Stimulated activated CD4-positive, alpha-beta T cell treated with anti-CD3 and anti-CD28 coated beads, Interleukin-1b, Interleukin-23, amount 100 ng/mL, for 4 hours (primary cell): ENCODE measurements around the gene STAB1.
A peak's percentile ranks its signal among the peaks of the same experiment; 100 is the strongest.

Source experiments
- DNase-seq, 2 donors: peaks; one replicate each; pipeline ENCODE4 v3.0.0-alpha.2; 2020; ENCODE audit warnings: low read depth in 2 of 2

The STAB1 gene, protein sequence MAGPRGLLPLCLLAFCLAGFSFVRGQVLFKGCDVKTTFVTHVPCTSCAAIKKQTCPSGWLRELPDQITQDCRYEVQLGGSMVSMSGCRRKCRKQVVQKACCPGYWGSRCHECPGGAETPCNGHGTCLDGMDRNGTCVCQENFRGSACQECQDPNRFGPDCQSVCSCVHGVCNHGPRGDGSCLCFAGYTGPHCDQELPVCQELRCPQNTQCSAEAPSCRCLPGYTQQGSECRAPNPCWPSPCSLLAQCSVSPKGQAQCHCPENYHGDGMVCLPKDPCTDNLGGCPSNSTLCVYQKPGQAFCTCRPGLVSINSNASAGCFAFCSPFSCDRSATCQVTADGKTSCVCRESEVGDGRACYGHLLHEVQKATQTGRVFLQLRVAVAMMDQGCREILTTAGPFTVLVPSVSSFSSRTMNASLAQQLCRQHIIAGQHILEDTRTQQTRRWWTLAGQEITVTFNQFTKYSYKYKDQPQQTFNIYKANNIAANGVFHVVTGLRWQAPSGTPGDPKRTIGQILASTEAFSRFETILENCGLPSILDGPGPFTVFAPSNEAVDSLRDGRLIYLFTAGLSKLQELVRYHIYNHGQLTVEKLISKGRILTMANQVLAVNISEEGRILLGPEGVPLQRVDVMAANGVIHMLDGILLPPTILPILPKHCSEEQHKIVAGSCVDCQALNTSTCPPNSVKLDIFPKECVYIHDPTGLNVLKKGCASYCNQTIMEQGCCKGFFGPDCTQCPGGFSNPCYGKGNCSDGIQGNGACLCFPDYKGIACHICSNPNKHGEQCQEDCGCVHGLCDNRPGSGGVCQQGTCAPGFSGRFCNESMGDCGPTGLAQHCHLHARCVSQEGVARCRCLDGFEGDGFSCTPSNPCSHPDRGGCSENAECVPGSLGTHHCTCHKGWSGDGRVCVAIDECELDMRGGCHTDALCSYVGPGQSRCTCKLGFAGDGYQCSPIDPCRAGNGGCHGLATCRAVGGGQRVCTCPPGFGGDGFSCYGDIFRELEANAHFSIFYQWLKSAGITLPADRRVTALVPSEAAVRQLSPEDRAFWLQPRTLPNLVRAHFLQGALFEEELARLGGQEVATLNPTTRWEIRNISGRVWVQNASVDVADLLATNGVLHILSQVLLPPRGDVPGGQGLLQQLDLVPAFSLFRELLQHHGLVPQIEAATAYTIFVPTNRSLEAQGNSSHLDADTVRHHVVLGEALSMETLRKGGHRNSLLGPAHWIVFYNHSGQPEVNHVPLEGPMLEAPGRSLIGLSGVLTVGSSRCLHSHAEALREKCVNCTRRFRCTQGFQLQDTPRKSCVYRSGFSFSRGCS (N-terminal part only)

DNA sequence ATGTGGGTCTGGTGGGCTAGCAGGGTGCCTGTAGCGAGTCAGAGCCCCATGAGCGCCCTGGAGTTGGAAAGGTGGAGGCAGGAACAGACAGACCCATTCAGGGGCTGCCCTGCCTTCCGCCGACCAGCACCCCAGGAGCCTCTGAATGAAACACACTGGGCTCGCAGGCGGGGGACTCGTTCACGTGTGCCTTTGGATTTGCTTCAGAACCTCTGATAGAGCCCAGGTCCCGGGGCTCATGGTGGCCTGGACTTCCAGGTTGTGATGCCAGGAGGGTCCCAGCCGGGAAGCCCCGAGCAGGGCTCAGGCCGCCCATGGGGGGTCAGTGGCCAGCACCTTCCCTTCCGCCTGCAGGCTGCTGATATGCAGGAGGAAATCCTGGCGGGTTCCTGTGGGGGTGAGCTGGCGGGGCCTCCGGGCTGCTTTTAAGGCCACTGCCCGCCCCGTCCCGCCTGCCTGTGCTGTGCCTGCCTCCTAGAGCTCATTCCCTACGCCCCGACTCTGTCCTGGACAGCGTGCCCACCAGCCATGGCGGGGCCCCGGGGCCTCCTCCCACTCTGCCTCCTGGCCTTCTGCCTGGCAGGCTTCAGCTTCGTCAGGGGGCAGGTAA lies at the start of gene STAB1:
Gene STAB1 (plus strand): TSS at position 453 of the 610 bp plus-strand sequence. CDS start 76 bp downstream, at position 529.
- DNase-seq, result no peak

DNA sequence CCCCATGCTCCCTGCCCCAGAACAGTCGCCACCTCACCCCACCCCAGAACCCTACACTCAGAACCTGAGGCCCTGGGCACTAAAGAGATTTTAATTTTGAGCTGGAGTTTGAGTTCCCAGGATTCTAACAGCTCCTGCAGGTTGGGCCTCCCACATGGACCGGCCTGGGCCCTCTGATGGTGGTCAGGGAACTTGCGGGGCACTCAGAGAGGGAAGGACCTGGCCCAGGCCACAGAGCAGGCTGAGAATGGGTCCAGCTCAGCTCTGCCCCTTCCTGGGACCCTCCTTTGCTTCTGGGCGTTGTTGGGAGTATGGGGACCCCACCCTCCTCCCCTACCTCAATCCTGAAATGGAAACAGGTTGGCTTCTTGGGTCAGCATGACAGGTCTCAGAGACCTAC lies 49.1 kb upstream of the STAB1 start:
- DNase-seq, result no peak

DNA sequence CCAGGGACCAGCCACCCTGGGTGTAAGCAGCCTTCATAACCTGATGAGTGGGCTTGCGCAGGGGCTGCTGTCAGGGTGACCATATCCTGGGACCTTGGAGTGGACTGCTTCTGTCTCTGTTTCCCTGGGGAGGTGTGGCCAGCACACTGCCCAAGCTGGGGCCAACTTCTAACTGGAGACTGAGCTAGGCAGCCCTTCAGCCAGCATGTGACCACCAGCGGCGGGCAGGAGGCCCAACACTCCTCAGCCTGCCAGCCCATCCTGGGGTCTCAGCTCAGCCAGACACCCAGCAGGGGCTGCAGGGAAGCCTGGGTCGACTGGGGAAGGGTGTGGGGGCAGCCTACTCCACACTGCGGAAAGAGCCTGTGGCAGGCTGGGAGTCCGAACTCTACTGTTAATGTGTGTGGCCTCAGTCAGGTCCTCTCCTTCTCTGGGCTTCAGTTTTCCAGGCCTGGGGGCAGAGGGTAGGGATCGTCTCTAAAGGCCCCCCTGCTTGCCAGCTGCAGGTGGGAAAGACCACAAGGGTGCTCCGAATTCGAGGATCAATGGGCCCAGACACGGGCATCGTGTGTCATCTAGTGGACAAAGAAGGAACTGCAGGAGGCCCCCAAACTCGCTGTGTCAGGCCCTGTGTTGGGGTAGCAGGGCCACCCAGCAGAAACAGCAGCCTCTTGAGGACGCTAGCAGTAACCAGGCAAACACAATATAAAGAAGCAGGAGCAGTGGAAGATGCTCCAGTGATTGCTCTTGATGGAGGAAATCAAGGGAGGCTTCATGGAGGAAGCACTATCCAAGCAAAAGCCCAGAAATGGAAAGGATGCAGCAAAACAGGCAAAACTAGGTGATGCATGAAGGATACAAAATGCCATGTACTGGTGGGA lies 48.3 kb upstream of the STAB1 start:
- DNase-seq, result peak; percentile 57 to 67

DNA sequence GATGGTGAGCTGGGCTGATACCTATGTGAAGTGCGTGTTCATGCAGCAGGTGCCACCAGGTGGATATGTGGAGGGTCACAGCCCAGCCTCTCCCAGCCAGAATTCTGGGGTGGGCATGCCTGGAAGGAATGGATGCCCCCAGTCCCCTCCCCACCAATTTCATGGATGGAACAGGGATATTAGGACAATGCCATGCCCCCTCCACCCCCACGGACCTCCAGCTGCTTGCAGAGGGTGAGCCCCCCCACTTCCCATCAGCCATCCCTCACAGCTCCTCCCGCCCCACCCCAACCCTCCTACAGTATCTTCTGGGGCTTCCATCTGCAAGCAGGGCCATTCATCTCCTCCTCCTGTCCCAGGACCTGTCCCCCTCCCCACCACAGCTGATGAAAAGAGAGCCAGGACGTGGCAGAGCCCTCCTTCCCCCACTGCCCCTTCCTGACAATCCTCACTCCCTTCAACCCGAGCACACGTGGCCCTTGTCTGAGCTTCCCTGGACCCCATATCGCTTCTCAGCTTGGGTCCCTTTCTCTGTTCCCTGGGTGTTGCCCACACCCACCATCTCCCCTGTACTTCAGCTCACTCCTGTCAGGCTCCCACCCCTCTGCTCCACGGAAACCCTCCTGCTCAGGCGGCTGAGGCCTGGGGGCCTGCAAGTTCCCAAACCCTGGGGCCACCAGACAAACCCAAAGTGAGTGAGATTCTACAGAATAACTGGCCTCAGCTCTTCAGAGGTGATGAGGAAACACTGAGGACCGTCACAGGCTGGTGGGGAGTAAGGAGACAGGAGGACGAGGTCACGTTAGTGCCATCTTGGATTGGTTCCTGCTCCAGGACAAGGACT lies 47.4 kb upstream of the STAB1 start:
- DNase-seq, result no peak

DNA sequence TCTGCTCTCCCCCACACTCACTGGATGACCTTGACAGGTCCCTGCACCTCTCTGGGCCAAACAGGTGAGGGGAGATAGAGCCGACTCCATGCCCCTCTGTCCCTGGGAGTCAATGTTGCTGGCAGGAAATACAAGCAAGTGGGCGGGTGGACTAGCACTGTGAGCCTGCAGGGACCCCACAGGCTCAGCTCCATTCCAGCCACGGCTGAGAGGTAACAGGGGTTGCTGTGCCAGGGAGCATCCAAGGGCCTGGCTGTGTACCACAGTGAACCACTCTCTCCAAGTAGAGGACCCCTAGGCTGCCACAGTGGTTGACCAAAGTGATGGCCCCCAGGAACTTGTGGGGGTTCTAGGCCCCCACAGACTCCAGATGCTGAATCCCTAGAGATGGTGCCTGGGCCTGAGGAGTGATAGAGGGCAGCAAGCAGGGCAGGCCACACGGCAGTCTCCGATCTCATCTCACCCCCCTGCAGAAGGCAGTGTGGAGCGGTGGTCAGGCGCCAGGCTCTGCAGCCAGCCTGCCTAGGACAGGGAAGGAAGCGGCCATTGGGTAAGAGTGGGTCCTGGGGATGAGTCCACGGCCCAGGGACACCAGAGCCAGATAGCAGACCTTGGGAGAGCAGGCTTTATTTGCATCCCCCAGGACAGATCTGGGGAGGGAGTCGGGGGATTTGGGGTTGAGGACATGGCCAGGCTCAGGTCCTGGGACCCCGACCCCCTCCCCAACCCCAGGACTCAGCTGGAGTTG lies 44.5 kb upstream of the STAB1 start:
- DNase-seq, result no peak

DNA sequence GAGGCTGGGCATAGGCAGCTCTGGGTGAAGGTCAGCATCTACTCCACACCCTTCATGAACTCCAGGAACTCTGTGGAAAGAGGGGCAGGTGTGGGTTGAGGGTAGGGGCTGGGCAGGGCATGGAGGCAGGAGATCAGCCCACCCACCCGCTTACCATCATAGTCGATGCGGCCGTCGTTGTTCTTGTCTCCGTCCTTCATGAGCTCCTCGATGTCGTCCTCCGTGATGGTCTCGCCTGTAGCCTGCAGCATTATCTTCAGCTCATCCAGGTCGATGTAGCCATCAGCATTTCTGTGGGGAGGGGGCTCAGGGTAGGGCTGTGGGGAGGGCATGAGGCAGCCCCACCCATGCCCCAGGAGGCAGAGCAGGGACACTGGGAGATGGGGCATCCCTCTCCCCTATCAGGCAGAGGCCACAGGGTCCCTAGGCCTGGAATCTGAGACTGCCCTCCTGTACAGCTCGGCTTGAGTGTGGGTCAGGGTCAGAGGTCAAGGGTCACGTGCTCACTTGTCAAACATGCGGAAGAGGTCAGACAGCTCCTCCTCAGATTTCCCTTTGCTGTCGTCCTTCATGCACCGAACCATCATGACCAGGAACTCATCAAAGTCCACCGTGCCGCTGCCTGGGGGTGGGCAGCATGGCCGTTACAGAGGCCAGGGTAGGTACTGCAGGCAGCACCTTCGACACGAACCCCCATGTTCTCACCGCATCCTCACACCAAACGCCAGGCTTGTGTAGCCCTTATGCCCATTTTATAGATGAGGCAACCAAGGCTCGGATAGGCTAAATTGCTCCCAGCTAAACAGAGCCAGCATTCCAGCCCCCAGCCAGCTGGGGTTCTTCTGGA lies 43.7 kb upstream of the STAB1 start:
- DNase-seq, result no peak

DNA sequence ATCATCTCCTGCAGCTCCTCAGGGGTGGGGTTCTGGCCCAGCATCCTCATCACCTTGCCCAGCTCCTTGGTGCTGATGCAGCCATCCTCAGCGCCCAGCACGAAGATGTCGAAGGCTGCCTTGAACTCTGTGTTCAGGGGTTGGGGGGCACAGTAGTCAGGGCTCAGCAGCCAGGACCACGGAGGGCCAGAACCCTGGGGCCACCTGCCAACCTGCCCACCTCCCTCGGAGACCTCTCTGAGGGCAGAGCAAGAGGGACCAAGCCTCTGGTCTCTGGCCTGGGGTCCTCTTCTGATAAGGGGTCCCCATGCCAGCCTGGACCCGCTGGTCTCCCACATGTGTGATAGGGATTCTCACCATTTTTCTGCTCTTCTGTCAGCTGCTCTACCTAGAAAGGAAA lies 43.0 kb upstream of the STAB1 start:
- DNase-seq, result no peak

DNA sequence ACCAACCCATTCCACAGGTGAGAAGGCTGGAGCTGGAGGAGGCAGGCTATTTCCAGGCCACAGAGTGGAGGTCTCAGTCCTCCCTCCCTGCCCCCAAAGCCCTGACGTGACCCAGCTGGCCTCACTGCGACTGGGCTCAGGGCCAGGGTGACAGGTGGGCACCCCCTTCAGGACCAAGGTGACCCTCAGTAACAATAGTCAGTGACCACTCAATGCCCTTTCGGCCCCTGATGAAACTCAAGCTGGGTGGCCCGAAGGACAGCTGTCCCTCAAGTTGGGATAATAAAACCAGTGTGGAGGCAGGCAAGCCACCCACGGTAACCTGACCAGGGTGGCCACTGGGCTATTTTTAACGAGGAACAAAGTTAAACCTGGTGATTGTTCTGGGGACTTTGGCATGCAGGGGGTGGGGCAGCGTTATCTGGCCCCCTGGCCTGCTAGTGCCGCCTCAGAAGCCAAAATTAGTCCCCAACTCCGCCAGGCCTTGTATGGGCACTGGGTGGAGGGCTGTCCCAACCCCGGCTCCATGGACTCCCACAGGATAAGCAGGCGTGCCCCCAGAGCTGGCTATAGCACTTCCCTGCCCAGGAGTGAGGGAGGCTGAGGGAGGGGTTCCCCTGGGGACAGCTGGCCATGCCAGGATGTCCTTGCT lies 42.4 kb upstream of the STAB1 start:
- no peak for DNase-seq

DNA sequence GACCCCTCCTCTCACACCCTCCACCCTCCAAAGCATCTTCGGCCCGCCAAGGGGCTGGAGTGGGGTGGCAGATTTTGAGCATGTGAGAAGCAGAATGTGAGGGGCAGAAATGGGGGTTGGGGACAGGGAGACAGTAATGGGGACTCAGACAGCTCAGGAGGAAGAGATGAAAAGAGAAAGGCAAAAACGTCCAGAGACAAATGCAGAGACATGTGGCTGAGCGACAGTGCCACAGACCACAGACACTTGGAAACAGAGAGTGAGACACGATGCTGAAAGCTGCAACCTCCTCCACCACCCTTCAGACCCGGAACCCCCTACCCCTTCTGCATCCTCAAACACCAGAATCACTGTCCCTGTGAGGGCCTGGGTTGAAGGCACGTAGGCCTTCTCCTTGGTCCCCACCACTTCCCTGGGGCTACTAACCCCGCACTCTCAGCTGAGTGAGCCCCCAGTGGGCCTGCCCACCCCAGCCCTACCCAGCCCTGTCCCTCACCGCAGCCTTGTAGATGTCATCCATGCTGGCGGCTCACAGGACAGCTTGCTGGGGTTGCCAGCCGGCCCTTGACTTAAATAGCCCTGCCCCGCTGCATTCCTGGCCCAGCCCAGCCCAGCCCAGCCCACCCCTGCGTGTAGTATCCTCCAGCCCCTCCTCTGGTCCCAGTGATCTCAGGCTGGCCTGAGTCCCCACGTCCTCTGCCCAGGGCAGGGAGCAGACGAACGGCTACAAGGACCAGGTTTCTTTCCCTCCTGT lies 41.5 kb upstream of the STAB1 start, which contains the start of gene TNNC1:
Gene TNNC1 (minus strand): TSS at position 546 of the 754 bp plus-strand sequence. CDS start 26 bp downstream, at position 520.
- no peak for DNase-seq

DNA sequence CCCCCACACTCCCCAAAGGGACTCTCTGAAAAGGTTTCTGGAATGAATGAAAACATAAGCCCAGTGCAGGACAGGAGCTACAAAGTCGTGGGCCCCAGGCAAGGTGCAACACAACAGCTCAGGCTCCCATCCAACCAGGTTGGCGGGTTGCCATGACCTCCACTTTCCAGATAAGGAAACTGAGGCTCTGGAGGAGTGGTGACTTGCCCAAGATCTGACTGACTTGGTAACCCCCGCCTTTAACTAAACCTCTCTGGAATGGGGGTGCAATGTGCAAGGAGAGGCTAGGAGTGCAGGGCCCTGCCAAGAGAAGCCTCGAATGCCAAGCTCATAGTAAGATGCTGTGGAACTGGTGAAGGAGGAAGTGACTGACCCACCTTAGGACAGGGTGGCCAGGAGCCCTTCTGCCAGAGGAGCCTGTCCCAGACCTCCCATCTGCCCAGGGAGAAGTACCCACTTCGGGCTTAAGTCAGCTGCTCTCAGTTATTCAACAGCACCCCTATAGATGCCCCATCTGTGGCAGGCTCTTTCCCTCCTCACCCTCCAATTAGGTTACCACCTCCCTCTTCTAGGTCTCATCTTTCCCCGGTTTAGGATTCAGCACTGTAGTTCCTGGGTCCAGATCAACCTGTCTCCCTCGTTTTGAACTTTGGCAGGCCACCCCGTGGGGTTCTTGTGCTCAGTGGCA lies 40.7 kb upstream of the STAB1 start:
- peak in 1 of 2 donors; percentile 13 for DNase-seq

DNA sequence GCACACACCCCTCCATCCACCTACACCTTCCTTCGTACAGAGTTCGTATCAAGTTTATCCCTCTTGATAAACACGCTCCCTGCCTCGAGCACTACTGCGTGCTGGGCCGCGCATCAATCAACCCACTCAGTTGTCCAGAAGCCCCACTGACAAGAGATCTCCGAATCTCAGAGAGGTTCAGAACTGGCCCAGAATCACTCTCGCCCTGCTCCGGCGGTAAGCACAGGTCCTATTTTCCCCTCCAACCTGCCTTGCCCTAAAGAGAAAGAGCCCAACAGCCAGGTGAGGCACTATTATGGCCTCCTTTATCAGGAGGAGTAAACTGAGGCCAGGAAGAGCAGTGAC lies 40.2 kb upstream of the STAB1 start:
- peak in 1 of 2 donors; percentile 13 for DNase-seq

DNA sequence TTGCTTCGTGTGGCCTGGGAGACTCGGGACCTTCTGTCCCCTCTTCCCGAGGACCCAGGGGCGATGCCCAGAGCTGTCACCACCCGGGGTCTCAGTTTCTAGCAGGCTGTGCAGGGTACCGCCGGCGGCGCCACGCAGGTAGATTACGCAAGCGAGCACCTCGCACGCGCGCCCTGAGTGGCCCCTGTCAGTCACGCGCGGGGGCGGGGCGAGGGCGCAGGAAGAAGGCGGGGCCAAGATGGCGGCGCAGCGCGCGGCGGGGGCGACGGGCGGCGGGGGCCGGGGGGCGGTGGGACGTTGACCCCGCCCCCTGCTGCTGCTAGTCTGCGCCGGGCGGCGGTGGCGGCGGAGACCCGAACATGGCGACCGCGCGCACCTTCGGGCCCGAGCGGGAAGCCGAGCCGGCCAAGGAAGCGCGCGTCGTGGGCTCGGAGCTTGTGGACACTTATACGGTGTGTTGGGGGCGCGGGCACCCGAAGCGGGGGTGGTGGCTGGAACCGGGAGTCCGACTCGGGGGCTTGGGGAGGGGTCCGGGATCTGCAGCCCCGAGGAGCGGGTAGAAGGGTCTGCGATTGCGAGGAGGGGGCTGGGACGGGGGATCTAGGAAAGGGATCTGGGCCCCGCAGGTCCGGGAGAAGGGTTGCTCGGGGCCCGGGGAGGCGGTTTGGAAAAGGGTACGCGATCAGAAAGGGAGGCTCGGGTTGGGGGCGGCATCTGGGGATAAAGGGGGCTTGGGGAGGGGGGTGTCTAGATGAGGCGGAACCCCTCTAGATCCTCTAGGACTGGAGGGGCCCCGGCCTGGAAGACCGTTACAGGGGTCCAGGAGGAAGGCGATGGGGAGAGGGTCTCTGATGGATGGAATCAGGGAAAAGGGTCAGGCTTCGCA lies 39.6 kb upstream of the STAB1 start, which contains the start of gene NISCH:
Gene NISCH (plus strand): TSS at position 322 of the 886 bp plus-strand sequence. CDS start 38 bp downstream, at position 360.
- DNase-seq, result peak; percentile 99

DNA sequence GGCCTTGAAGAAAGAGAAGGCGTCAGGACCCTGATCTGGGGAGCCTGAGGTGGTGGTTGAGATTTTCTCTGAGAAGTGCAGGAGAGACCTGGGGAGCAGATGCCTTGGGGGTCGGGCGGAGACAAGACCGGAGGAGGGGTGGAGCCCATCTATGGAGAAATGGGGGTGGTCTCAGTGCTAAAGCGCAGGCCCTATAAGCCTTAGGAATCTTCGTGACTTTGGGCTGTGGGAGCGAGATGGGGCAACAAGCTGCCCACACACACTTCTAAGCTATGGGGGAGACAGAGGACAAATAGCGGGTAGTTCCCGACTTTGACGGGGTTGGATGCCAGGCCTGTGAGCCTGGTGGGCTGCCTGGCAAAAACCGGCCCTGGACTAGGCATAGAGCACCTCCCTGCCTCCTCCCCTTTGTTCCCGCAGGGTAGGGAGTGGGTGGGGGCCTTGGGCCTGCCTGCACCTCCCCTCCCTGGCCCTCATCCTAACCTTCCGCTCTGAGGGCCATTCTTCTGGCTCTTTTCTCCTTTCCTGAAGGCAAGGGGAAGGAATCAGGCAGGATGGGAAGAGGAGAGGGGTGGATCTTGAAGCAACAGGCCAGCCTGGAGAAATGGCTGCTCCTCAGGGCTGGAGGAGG lies 38.9 kb upstream of the STAB1 start:
- DNase-seq, result no peak

DNA sequence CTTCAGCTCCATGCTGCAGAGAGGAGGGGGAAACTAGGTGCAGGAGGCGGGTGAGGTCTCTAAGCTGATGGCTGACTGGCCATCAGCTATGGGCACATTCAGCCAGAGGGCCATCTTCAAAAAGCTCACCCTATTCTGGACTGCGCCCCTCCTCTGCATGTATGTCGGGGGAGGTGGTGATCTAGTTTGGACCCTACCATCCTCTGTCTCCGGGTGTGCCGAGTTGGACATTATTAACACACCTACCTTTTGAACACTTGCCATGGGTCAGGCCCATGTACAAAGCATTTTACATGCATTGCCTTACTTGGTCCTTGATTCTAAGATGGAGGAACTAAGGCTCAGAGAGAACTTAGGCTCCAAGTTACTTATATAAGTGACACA lies 38.3 kb upstream of the STAB1 start:
- DNase-seq, result no peak
